ENCODE data around the gene PRKCH.

DNA sequence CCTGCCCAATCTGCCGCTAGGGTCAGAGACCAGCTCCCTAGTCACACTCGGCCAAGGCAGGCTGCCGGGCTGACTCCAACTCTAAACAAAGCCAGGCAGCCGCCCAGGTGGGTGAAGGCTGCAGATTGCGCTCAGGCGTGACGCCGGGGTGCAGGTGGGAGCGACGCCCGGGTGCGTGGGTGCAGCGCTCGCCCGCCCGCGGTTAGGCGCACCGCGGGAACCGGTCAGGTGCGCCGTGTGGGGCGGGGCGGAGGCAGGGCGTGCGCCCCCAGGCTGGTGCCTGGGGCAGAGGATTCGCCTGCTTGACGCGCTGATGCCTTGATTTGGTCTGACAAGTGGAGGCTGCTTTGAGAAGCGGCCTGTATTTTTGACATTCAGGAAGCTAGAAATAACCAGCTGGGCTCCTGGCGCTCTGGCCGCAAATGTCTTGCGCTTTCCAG, 247.2 kb downstream of the PRKCH start:
- TF ChIP-seq, protein P1, sequence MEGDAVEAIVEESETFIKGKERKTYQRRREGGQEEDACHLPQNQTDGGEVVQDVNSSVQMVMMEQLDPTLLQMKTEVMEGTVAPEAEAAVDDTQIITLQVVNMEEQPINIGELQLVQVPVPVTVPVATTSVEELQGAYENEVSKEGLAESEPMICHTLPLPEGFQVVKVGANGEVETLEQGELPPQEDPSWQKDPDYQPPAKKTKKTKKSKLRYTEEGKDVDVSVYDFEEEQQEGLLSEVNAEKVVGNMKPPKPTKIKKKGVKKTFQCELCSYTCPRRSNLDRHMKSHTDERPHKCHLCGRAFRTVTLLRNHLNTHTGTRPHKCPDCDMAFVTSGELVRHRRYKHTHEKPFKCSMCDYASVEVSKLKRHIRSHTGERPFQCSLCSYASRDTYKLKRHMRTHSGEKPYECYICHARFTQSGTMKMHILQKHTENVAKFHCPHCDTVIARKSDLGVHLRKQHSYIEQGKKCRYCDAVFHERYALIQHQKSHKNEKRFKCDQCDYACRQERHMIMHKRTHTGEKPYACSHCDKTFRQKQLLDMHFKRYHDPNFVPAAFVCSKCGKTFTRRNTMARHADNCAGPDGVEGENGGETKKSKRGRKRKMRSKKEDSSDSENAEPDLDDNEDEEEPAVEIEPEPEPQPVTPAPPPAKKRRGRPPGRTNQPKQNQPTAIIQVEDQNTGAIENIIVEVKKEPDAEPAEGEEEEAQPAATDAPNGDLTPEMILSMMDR (IDR thresholded peaks at IDR 0.05), result no peak
- TF ChIP-seq POLR2A (IDR thresholded peaks at IDR 0.05), result no peak
- no peak for TF ChIP-seq EP300 (IDR thresholded peaks at IDR 0.05)
- no peak for TF ChIP-seq POLR2AphosphoS5 (IDR thresholded peaks at IDR 0.05)

Measured in sigmoid colon (tissue), 4 donors.